DND-41 (cell line): ENCODE measurements around the gene ATP6V1F.

Experiments
- ATAC-seq: fragments of 200-7000 bp; cut with Tn5 transposase; 3 replicates; pipeline ENCODE4 v1.9.1; 2021; ENCODE audit warnings: low read depth; ENCODE audit not compliant: insufficient read depth
- DNase-seq: peaks from one replicate; pipeline ENCODE4 v3.0.0-alpha.2; 2020
- H2AFZ ChIP-seq: 2 replicates; pipeline ENCODE4 v1.6.0; 2012; ENCODE audit warnings: low read depth, low read length
- H3K27ac ChIP-seq: 2 replicates; pipeline ENCODE4 v1.5.1; 2012; ENCODE audit warnings: low read length, inconsistent platforms
- H3K27me3 ChIP-seq: fragments of 200-600 bp; sonication (generic); 2 replicates; pipeline ENCODE4 v1.6.0; 2012; ENCODE audit warnings: low read length, mild to moderate bottlenecking, inconsistent platforms; ENCODE audit not compliant: insufficient read depth, poor library complexity
- H3K36me3 ChIP-seq: 2 replicates; pipeline ENCODE4 v1.5.1; 2012; ENCODE audit warnings: low read length, inconsistent platforms; ENCODE audit not compliant: insufficient read depth
- H3K4me1 ChIP-seq: 2 replicates; pipeline ENCODE4 v1.5.1; 2012; ENCODE audit warnings: mild to moderate bottlenecking, low read length; ENCODE audit not compliant: insufficient read depth
- H3K4me2 ChIP-seq: 2 replicates; pipeline ENCODE4 v1.6.0; 2012; ENCODE audit warnings: mild to moderate bottlenecking, moderate library complexity, low read length, inconsistent platforms; ENCODE audit not compliant: insufficient read depth
- H3K4me3 ChIP-seq, 2 experiments: fragments of 200-600 bp in 1 of 2; shearing (Covaris generic) in 1 of 2; 2 replicates each; pipeline ENCODE4 v1.5.1; 2012 to 2016; ENCODE audit warnings: inconsistent platforms in 2 of 2, low read length in 2 of 2, mild to moderate bottlenecking in 2 of 2, low read depth in 1 of 2, moderate library complexity in 1 of 2
- H3K79me2 ChIP-seq: 2 replicates; pipeline ENCODE4 v1.6.0; 2012; ENCODE audit warnings: low read length, inconsistent platforms; ENCODE audit not compliant: insufficient read depth
- H3K9ac ChIP-seq: 2 replicates; pipeline ENCODE4 v1.6.0; 2012; ENCODE audit warnings: low read depth, mild to moderate bottlenecking, inconsistent platforms, low read length, moderate library complexity
- H3K9me3 ChIP-seq: 2 replicates; pipeline ENCODE4 v1.5.1; 2012; ENCODE audit warnings: low read length, moderate library complexity, mild to moderate bottlenecking, inconsistent platforms; ENCODE audit not compliant: insufficient read depth, severe bottlenecking
- H4K20me1 ChIP-seq: 2 replicates; pipeline ENCODE4 v1.6.0; 2012; ENCODE audit warnings: low read length; ENCODE audit not compliant: insufficient read depth
- CTCF ChIP-seq: IDR thresholded peaks from 2 replicates; pipeline ENCODE4 v1.5.1; 2012; ENCODE audit warnings: borderline replicate concordance, low read length, moderate library complexity, mild to moderate bottlenecking; ENCODE audit not compliant: poor library complexity, severe bottlenecking; ENCODE audit errors: extremely low read depth
- EZH2 ChIP-seq: IDR thresholded peaks from 3 replicates; pipeline ENCODE4 v1.6.1; 2012; ENCODE audit warnings: borderline replicate concordance, low read depth, mild to moderate bottlenecking, moderate library complexity, low read length, inconsistent platforms; ENCODE audit not compliant: severe bottlenecking

The ATP6V1F gene

GRCh38 chr7:128845987-128846386 is 16.7 kb upstream of the ATP6V1F start:
- H3K9me3 ChIP-seq = no peaks in the 10 kb centered on the region
- DNase-seq (no peak), ATAC-seq (no peak)
- H3K9ac ChIP-seq = no peak overlapping the region
- TF ChIP-seq CTCF (no peak), EZH2 (no peak)
- H2AFZ ChIP-seq = no peak overlapping the region
- H4K20me1 ChIP-seq = 0 out of 2 replicates have a peak, but pooled peaks cover 3% of the 10 kb centered on the region
- H3K27ac ChIP-seq = no peak overlapping the region
- H3K27me3 ChIP-seq = no peaks in the 10 kb centered on the region
- no peaks in the 10 kb centered on the region for H3K36me3 ChIP-seq
- no peak overlapping the region for H3K4me2 ChIP-seq
- H3K4me3 ChIP-seq = no peak overlapping the region
- H3K79me2 ChIP-seq = no peaks in the 10 kb centered on the region
- no peaks in the 10 kb centered on the region for H3K4me1 ChIP-seq

GRCh38 chr7:128846781-128847444 is 15.7 kb upstream of the ATP6V1F start:
- Histone ChIP-seq H4K20me1 (0 out of 2 replicates have a peak, but pooled peaks cover 3% of the 10 kb centered on the region), H2AFZ (no peak overlapping the region), H3K4me3 (no peak overlapping the region), H3K4me2 (no peak overlapping the region), H3K9me3 (no peaks in the 10 kb centered on the region), H3K79me2 (no peaks in the 10 kb centered on the region), H3K36me3 (no peaks in the 10 kb centered on the region), H3K9ac (no peak overlapping the region), H3K27ac (no peak overlapping the region), H3K4me1 (no peaks in the 10 kb centered on the region), H3K27me3 (no peaks in the 10 kb centered on the region)
- ATAC-seq (no peak), DNase-seq (no peak)
- no peak for TF ChIP-seq EZH2
- no peak for TF ChIP-seq CTCF

- no peak overlapping the region for H3K27ac ChIP-seq
- no peaks in the 10 kb centered on the region for H3K36me3 ChIP-seq
- no peaks in the 10 kb centered on the region for H3K4me1 ChIP-seq
- TF ChIP-seq EZH2 (no peak), CTCF (no peak)
- H3K27me3 ChIP-seq = no peaks in the 10 kb centered on the region
- no peaks in the 10 kb centered on the region for H3K9me3 ChIP-seq
- no peak overlapping the region for H3K4me2 ChIP-seq
- no peak overlapping the region for H3K9ac ChIP-seq
- H3K79me2 ChIP-seq = no peaks in the 10 kb centered on the region
- no peak overlapping the region for H2AFZ ChIP-seq
- ATAC-seq (no peak), DNase-seq (no peak)
- no peak overlapping the region for H3K4me3 ChIP-seq
- no peaks in the 10 kb centered on the region for H4K20me1 ChIP-seq
These were observed 14.9 kb upstream of the ATP6V1F start for GRCh38 chr7:128847721-128848211.
